Cardiac muscle cell (in vitro differentiated cells and primary cell): ENCODE data around the gene SPAG6. TPM values are rescaled to one million over a fixed set of nuclear protein-coding genes. Genes with fewer than 3 reads are reported as not detected.

Experiments
- DNase-seq, 2 donors: peaks; one replicate each; pipeline versions ENCODE4 v3.0.0 to v3.0.0-alpha.2; 2010 to 2017; ENCODE audit warnings: low read depth in 1 of 2, low spot score in 1 of 2
- H3K27ac ChIP-seq: fragments of 200-600 bp; sonication (generic); 2 replicates; pipeline ENCODE4 v1.5.1; 2016
- H3K27me3 ChIP-seq: fragments of 200-600 bp; sonication (generic); 2 replicates; pipeline ENCODE4 v1.6.0; 2016; ENCODE audit warnings: control low read depth
- H3K36me3 ChIP-seq: fragments of 200-600 bp; sonication (generic); 2 replicates; pipeline ENCODE4 v1.5.1; 2016; ENCODE audit warnings: control low read depth
- H3K4me1 ChIP-seq: fragments of 200-600 bp; sonication (generic); 2 replicates; pipeline ENCODE4 v1.8.1; 2017; ENCODE audit warnings: low read depth, mild to moderate bottlenecking, mixed run types
- H3K4me3 ChIP-seq: fragments of 200-600 bp; sonication (generic); 2 replicates; pipeline ENCODE4 v1.5.1; 2016; ENCODE audit warnings: mild to moderate bottlenecking
- H3K9me3 ChIP-seq: fragments of 200-600 bp; sonication (generic); 2 replicates; pipeline ENCODE4 v1.5.1; 2017; ENCODE audit warnings: low read depth, mild to moderate bottlenecking, control low read depth
- CTCF ChIP-seq: IDR thresholded peaks from 2 replicates; pipeline ENCODE4 v1.5.1; 2012; ENCODE audit warnings: low read depth, mild to moderate bottlenecking, low read length
- polyA plus RNA-seq: library from polyadenylated mRNA; unstranded; fragments of >200 nt; fragmentation: Nextera tagmentation; extraction: Ambion mirVana; gene quantifications from 2 replicates; pipeline ENCODE4 v1.2.1, GENCODE V29; 2016
- total RNA-seq: library from RNA; depleted of rRNA; stranded (reverse); fragments of >200 nt; gene quantifications from 2 replicates; pipeline ENCODE4 v1.2.3, GENCODE V29; 2016

The SPAG6 gene
- total and polyA plus RNA-seq, 2 experiments from 2014 or later = not detected

- Histone ChIP-seq H3K27ac (no peak overlapping the region), H3K27me3 (peaks cover 42% of the 10 kb centered on the region), H3K36me3 (no peaks in the 10 kb centered on the region), H3K9me3 (no peaks in the 10 kb centered on the region), H3K4me3 (no peak overlapping the region), H3K4me1 (peaks cover 6% of the 10 kb centered on the region)
- no peak for TF ChIP-seq CTCF
- DNase-seq = peak in 1 of 2 donors; percentile 92
Observed at GRCh38 chr10:22433875-22434274, 88.6 kb downstream of the SPAG6 start.

GRCh38 chr10:22434521-22434920 lies 89.2 kb downstream of the SPAG6 start:
- Histone ChIP-seq H3K27me3 (peaks cover 48% of the 10 kb centered on the region), H3K36me3 (no peaks in the 10 kb centered on the region), H3K27ac (no peak overlapping the region), H3K4me3 (no peak overlapping the region), H3K9me3 (no peaks in the 10 kb centered on the region), H3K4me1 (peaks cover 4% of the 10 kb centered on the region)
- no peak for DNase-seq
- TF ChIP-seq CTCF = no peak

- no peak overlapping the region for H3K27ac ChIP-seq
- TF ChIP-seq CTCF = no peak
- H3K9me3 ChIP-seq = no peaks in the 10 kb centered on the region
- H3K27me3 ChIP-seq = peaks cover 57% of the 10 kb centered on the region
- H3K36me3 ChIP-seq = no peaks in the 10 kb centered on the region
- no peak overlapping the region for H3K4me3 ChIP-seq
- DNase-seq = no peak
- H3K4me1 ChIP-seq = no peaks in the 10 kb centered on the region
Observed at GRCh38 chr10:22435650-22436049, 90.4 kb downstream of the SPAG6 start.

GRCh38 chr10:22436526-22436892 lies 91.2 kb downstream of the SPAG6 start:
- peaks cover 65% of the 10 kb centered on the region for H3K27me3 ChIP-seq
- H3K9me3 ChIP-seq = no peaks in the 10 kb centered on the region
- no peak for TF ChIP-seq CTCF
- peak overlapping the region; percentile 46 for H3K4me3 ChIP-seq
- no peaks in the 10 kb centered on the region for H3K36me3 ChIP-seq
- H3K4me1 ChIP-seq = no peaks in the 10 kb centered on the region
- peak in 1 of 2 donors; percentile 1 for DNase-seq
- no peak overlapping the region for H3K27ac ChIP-seq

GRCh38 chr10:22436893-22437619 lies 91.8 kb downstream of the SPAG6 start:
- Histone ChIP-seq H3K27ac (no peak overlapping the region), H3K36me3 (no peaks in the 10 kb centered on the region)
- peak; percentile 4 for TF ChIP-seq CTCF

More at GRCh38 chr10:22436893-22437619, 91.8 kb downstream of the SPAG6 start:
- H3K4me1 ChIP-seq = no peaks in the 10 kb centered on the region
- peak; percentile 74 to 97 for DNase-seq
- H3K4me3 ChIP-seq = peak overlapping the region; percentile 46
- H3K27me3 ChIP-seq = peaks cover 71% of the 10 kb centered on the region
- no peaks in the 10 kb centered on the region for H3K9me3 ChIP-seq
